WERI-Rb-1 (cell line): Measurements from ENCODE around the gene C16orf89.

Experiments
- DNase-seq: peaks from one replicate; pipeline ENCODE4 v3.0.0-alpha.2; 2020
- H3K27ac ChIP-seq: fragments of 250-450 bp; sonication (Bioruptor Pico); 2 replicates; pipeline ENCODE4 v1.5.1; 2020; ENCODE audit warnings: mild to moderate bottlenecking, moderate library complexity
- H3K27me3 ChIP-seq: fragments of 250-450 bp; sonication (Bioruptor Pico); 2 replicates; pipeline ENCODE4 v1.5.1; 2021; ENCODE audit warnings: mild to moderate bottlenecking, low read depth, moderate library complexity; ENCODE audit not compliant: insufficient read depth, severe bottlenecking
- H3K36me3 ChIP-seq: fragments of 250-450 bp; sonication (Bioruptor Pico); 2 replicates; pipeline ENCODE4 v1.5.1; 2020; ENCODE audit warnings: mild to moderate bottlenecking, moderate library complexity
- H3K4me3 ChIP-seq: 2 replicates; pipeline ENCODE4 v1.5.1; 2011; ENCODE audit warnings: low read depth, mild to moderate bottlenecking, control low read depth, low read length
- H3K9me3 ChIP-seq: fragments of 250-450 bp; sonication (Bioruptor Pico); 2 replicates; pipeline ENCODE4 v1.5.1; 2021; ENCODE audit warnings: mild to moderate bottlenecking, moderate library complexity; ENCODE audit not compliant: severe bottlenecking
- CTCF ChIP-seq: IDR thresholded peaks from 2 replicates; pipeline ENCODE4 v1.5.1; 2011; ENCODE audit warnings: low read depth, mild to moderate bottlenecking, control low read depth, inconsistent platforms, low read length

C16orf89 gene

GRCh38 chr16:5062051-5062450 lies 3.7 kb downstream of the C16orf89 start:
- Histone ChIP-seq H3K27me3 (no peaks in the 10 kb centered on the region), H3K27ac (no peak overlapping the region), H3K9me3 (no peaks in the 10 kb centered on the region), H3K4me3 (no peak overlapping the region), H3K36me3 (no peaks in the 10 kb centered on the region)
- no peak for DNase-seq
- no peak for TF ChIP-seq CTCF

GRCh38 chr16:5060073-5060641 lies 5.6 kb downstream of the C16orf89 start:
- no peak for TF ChIP-seq CTCF
- H3K27me3 ChIP-seq, result no peaks in the 10 kb centered on the region
- H3K4me3 ChIP-seq, result no peak overlapping the region
- H3K27ac ChIP-seq, result no peak overlapping the region
- H3K9me3 ChIP-seq, result no peaks in the 10 kb centered on the region
- no peak for DNase-seq
- no peaks in the 10 kb centered on the region for H3K36me3 ChIP-seq

GRCh38 chr16:5059386-5060072 lies 6.2 kb downstream of the C16orf89 start:
- DNase-seq, result no peak
- no peak overlapping the region for H3K4me3 ChIP-seq
- no peaks in the 10 kb centered on the region for H3K36me3 ChIP-seq
- H3K9me3 ChIP-seq, result no peaks in the 10 kb centered on the region
- no peaks in the 10 kb centered on the region for H3K27me3 ChIP-seq
- no peak for TF ChIP-seq CTCF
- no peak overlapping the region for H3K27ac ChIP-seq

GRCh38 chr16:5058476-5058875 lies 7.3 kb downstream of the C16orf89 start:
- Histone ChIP-seq H3K27ac (no peak overlapping the region), H3K4me3 (no peak overlapping the region), H3K9me3 (no peaks in the 10 kb centered on the region), H3K27me3 (no peaks in the 10 kb centered on the region), H3K36me3 (no peaks in the 10 kb centered on the region)
- TF ChIP-seq CTCF, result peak; percentile 36; the same call in 1 of the 2 replicates
- DNase-seq, result peak; percentile 27

- Histone ChIP-seq H3K27me3 (no peaks in the 10 kb centered on the region), H3K36me3 (no peaks in the 10 kb centered on the region), H3K4me3 (no peak overlapping the region), H3K9me3 (no peaks in the 10 kb centered on the region), H3K27ac (no peak overlapping the region)
- TF ChIP-seq CTCF, result peak; percentile 83
- DNase-seq, result peak; percentile 62
Observed at GRCh38 chr16:5056352-5056751, 9.4 kb downstream of the C16orf89 start.
